Measurements from ENCODE around the gene DCDC2. TPM values are rescaled to one million over a fixed set of nuclear protein-coding genes. Genes with fewer than 3 reads are reported as not detected.

The DCDC2 gene
- total RNA-seq, 4 donors from 2014 or later = not detected

DNA sequence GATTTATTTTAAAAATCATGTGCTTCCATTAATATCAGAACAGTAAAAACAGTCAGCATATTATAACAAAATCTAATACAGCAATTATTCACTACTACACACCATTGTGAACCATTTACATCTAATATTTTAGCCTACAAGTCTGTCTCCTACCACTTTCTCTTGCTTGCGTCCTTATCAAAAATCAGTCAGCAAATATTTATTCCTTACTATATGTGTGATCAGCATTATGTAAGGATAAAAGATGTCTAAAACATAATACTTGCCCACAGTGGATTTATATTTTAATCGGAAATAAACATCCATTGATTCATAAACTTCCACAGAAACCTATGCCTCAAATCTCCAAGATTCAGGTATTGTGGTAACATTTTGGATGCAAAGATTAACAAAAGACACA lies 132.0 kb downstream of the DCDC2 start:
- H3K4me1 ChIP-seq = peaks cover 0 to 15% (median 0%) of the 10 kb centered on the region in 4 donors
- no peak for DNase-seq (ENCODE audit: low spot score in 2 of 2)
- H3K9me3 ChIP-seq = no peaks in the 10 kb centered on the region
- 96 to 100% methylated on average over 2 of the region's 2 CpGs for WGBS, 2 donors
- no peaks in the 10 kb centered on the region for H3K36me3 ChIP-seq
- no peaks in the 10 kb centered on the region for H3K27me3 ChIP-seq
- no peak overlapping the region for H3K27ac ChIP-seq
- TF ChIP-seq EP300 (IDR thresholded peaks at IDR 0.05) (no peak), CTCF (IDR thresholded peaks at IDR 0.05) (no peak), POLR2A (IDR thresholded peaks at IDR 0.05) (no peak)
- H3K4me3 ChIP-seq = no peak overlapping the region

DNA sequence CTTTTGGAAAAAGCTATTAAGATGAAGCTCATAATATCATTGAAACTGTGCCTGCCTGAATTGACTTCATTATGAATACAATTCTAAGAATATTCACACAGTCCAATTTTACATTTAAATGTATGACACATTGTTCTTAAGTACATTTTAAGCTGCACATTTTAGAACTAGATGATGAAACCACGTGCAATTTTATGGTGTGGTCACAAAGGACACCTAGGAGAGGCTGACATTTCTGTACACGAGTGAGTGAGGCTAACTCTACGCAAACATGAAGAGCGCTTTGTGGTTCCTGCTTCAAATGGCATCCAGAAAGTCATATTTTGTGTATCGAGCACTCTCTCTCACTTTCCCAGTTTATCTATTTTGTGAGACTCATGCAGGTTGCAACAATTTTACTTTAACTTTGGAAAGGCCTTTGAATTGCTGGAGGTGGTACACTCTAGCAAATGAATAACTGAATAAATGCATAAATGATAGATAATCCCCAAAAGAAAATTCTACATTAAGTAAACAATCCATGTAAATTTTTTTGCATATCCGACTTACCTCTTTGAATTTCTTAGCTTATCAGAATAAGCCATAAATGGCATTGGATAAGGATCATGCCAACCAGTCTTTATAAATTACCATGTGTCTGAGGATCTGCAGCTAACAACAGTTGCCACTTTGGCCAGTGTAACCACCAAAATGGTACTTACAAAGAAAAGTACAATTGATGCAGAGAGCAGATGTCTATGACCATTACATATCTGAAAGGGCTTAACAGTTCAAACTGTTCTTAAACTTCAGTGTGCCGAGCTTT lies 134.5 kb downstream of the DCDC2 start:
- no peaks in the 10 kb centered on the region for H3K27me3 ChIP-seq
- WGBS, 2 donors = 65 to 66% methylated on average over 7 of the region's 7 CpGs
- H3K9me3 ChIP-seq = no peaks in the 10 kb centered on the region
- H3K4me3 ChIP-seq = no peak overlapping the region
- H3K27ac ChIP-seq = no peak overlapping the region
- no peak for TF ChIP-seq CTCF (IDR thresholded peaks at IDR 0.05)
- H3K36me3 ChIP-seq = no peaks in the 10 kb centered on the region
- DNase-seq (ENCODE audit: low spot score in 2 of 2) = no peak
- H3K4me1 ChIP-seq = peaks cover 0 to 7% (median 0%) of the 10 kb centered on the region in 4 donors

GRCh38 chr6:24219670-24220069 lies 138.2 kb downstream of the DCDC2 start:
- Histone ChIP-seq H3K36me3 (no peaks in the 10 kb centered on the region), H3K27ac (no peak overlapping the region), H3K4me3 (no peak overlapping the region), H3K9me3 (no peaks in the 10 kb centered on the region), H3K27me3 (no peaks in the 10 kb centered on the region), H3K4me1 (no peaks in the 10 kb centered on the region)
- TF ChIP-seq EP300 (IDR thresholded peaks at IDR 0.05) (no peak), POLR2A (IDR thresholded peaks at IDR 0.05) (no peak), CTCF (IDR thresholded peaks at IDR 0.05) (no peak)
- WGBS, 2 donors = 66 to 72% methylated on average over 3 of the region's 3 CpGs
- no peak for DNase-seq (ENCODE audit: low spot score in 2 of 2)

GRCh38 chr6:24214984-24215383 lies 142.9 kb downstream of the DCDC2 start:
- TF ChIP-seq EP300 (IDR thresholded peaks at IDR 0.05) = no peak
- TF ChIP-seq CTCF (IDR thresholded peaks at IDR 0.05) = no peak
- no peak for TF ChIP-seq POLR2A (IDR thresholded peaks at IDR 0.05)
- Histone ChIP-seq H3K9me3 (no peaks in the 10 kb centered on the region), H3K27ac (no peak overlapping the region), H3K4me1 (no peaks in the 10 kb centered on the region), H3K27me3 (no peaks in the 10 kb centered on the region), H3K4me3 (no peak overlapping the region), H3K36me3 (no peaks in the 10 kb centered on the region)
- DNase-seq (ENCODE audit: low spot score in 2 of 2) = no peak
- 66 to 71% methylated on average over 5 of the region's 5 CpGs for WGBS, 2 donors

- Histone ChIP-seq H3K4me3 (no peak overlapping the region), H3K36me3 (no peaks in the 10 kb centered on the region), H3K9me3 (no peaks in the 10 kb centered on the region), H3K4me1 (no peaks in the 10 kb centered on the region), H3K27ac (no peak overlapping the region), H3K27me3 (no peaks in the 10 kb centered on the region)
- no peak for TF ChIP-seq EP300 (IDR thresholded peaks at IDR 0.05)
- no peak for DNase-seq (ENCODE audit: low spot score in 2 of 2)
- WGBS, 2 donors = 56 to 58% methylated on average over 4 of the region's 4 CpGs
Measured at GRCh38 chr6:24207413-24207812, 150.4 kb downstream of the DCDC2 start.

Data from tibial nerve (tissue), 4 donors.